Right renal pelvis (tissue), 4 donors: ENCODE measurements around the gene SNCG. TPM values are rescaled to one million over a fixed set of nuclear protein-coding genes. Genes with fewer than 3 reads are reported as not detected.
"Not testable (repeated sequence)": the region's sequence is repeated elsewhere in the genome, so short reads cannot be mapped to it uniquely, and the experiment has no call there.

Source experiments
- DNase-seq, 4 donors: peaks; one replicate each; pipeline ENCODE4 v3.0.0-alpha.2; 2013; ENCODE audit warnings: low read depth in 4 of 4, low spot score in 3 of 4, missing footprints in 1 of 4
- polyA plus RNA-seq, 4 donors: library from polyadenylated mRNA; unstranded; fragments of 120-200 nt; gene quantifications; one replicate each; pipeline ENCODE4 v1.2.1, GENCODE V29; 2013; ENCODE audit not compliant: insufficient read length in 4 of 4

Gene SNCG
- polyA plus RNA-seq, result 10 to 100 TPM; 11.4 to 33.6 (median 21.6) TPM

- no peak for DNase-seq
Observed at GRCh38 chr10:86958116-86958900, at the start of gene SNCG. Gene SNCG, plus strand, starts transcription at chr10:86958599. Its CDS starts 99 bp downstream, at chr10:86958698.

DNA sequence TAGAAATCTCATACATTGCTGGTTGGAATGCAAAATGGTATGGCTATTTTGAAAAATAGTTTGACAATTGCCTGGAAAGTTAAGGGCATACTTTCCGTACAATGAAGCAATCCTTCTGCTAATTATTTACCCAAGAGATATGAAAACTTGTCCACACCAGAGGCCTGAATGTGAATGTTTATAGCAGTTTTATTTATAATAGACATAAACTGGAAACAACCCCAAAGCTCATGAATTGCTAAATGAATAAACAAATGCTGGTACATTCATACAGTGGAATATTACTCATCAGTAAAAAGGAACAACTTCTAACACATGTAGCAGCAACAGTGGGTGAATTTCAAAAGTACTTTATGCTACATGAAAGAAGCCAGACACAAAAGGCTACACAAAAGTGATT, 43.7 kb upstream of the SNCG start:
- DNase-seq, result no peak

DNA sequence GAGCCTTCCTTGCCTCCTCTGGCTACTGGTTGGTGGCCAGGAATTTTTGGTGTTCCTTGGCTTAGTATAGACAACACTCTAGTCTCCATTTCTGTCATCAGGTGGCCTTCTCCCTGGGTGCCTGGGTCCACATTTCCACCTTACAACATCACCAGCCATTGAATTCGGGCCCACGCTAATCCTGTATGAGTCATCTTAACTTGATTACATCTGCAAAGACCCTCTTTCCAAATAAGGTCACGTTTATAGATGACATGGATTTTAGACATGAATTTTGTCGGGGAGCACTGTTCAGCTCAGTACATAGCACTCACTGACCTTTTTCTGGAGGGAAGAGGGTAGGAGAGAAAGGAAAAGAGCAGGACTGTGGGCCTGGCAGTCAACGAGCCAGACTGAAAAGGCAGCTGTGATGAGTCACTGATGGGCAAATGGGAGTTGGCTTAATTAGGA, 40.4 kb upstream of the SNCG start:
- DNase-seq, result no peak

DNA sequence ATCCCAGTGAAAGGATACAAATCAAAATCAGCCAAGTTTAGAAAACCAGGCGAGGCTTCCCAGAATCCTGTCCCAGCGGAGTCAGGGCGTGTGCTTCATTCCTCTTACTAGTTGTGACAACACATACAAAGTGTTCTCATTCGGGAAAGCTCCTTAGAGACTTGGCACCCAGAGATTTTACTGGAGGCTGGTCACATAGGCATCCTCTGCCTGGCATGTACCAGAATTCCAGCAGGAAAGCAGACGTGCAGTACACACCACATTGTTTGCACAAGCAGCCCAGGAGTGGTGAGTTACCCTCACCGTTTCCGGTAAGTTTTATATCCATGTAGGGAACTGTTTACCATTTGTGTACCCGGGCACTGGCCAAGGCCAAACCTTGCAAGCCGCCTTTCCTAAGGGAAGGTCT, 35.8 kb upstream of the SNCG start:
- no peak for DNase-seq

DNA sequence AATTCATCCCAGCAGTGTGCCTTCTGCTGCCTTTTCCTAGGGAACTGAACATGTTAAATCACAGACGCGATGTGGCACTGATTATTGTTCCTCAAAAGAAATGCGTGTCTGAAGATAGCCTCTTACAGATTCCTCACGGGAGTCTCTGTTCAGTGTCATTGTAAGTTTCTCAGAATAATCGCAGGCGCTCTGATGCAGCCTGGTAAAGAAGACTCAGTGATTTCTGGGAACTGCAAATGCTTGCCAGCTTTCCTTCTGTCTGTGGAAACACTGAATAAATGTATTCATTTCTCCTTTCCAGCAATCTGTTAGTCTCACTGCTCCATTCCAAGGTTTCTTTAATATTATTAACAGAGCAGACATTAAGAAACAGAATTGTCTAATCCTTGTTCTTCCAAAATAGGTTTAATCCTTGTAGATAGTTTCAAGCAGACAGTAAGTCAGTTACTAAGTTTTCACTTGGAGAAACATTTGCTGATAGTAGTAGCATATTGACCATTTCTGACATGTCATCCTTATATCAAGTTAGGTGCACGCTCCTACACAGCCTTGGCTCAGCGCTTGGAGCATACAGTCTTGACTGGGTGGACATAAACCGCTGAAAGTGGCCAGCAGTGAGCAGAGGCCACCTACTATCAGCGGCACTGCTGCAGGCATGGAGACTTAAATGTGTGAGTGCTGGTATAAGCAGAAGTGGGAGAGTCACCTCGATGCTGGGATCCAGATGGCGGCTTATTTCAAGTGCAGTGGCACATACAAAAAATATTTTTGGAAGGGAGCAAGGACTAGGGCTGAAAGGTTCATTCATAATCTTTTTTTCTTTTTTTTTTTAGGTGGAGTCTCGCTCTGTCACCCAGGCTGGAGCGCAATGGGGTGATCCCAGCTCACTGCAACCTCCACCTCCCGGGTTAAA, 28.7 kb upstream of the SNCG start:
- no peak for DNase-seq

DNA sequence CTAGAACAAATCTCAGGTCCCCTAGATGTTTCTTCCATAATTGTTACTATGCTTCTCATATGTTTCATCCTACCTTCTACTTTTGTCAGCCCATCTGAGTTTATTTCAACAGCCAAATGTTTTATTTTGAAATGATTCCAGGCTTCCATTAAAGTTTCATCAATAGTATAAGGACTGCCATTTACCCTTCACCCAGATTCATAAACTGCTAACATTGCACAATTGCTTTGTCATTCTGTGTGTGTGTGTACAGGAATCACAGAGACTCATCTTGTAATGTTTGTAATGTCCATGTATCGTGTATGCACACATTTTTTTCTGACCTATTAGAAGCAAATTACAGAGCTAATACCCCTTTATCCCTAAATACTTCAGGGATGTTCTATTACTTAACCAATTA, 26.5 kb upstream of the SNCG start:
- DNase-seq, result no peak

DNA sequence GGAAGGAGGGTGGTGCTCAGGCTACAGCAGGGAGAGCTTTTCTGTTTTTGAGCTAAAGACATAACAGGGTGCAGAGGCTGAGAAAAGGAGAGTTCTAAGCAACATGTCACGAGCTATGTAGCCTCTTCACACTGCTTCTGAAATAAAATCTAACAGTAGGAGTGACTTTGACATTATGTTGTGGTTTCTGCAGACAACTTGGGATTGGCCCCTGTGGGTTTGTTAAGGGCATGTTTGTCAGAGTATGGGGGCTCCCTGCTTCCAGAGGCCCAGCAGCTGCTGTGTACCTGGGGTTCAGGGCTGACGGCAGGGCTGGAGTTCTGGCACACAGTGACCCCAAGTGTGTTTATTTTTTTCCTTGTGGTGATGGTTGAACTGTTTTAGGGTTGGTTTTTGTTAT, 25.7 kb upstream of the SNCG start:
- no peak for DNase-seq

DNA sequence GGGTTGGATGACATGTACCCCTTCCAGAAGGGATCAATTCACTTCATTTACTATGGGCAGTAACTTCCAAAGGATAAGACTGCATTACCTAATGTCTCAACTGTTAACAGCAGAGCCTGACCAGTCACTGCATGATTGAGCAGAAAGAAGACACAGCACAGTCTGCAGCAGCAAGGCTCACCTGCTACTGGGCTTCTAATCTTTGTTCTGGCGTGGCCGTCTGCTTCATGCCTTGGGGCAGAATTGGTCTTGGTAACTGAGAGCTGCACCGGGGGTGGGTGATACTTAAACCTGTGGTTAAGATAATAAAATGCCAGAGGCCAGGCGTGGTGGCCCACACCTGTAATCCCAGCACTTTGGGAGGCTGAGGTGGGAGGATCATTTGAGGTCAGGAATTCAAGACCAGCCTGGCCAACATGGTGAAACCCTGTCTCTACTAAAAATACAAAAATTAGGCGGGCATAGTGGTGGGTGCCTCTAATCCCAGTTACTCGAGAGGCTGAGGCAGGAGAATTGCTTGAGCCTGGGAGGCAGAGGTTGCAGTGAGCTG, 24.2 kb upstream of the SNCG start:
- not testable (repeated sequence) for DNase-seq

DNA sequence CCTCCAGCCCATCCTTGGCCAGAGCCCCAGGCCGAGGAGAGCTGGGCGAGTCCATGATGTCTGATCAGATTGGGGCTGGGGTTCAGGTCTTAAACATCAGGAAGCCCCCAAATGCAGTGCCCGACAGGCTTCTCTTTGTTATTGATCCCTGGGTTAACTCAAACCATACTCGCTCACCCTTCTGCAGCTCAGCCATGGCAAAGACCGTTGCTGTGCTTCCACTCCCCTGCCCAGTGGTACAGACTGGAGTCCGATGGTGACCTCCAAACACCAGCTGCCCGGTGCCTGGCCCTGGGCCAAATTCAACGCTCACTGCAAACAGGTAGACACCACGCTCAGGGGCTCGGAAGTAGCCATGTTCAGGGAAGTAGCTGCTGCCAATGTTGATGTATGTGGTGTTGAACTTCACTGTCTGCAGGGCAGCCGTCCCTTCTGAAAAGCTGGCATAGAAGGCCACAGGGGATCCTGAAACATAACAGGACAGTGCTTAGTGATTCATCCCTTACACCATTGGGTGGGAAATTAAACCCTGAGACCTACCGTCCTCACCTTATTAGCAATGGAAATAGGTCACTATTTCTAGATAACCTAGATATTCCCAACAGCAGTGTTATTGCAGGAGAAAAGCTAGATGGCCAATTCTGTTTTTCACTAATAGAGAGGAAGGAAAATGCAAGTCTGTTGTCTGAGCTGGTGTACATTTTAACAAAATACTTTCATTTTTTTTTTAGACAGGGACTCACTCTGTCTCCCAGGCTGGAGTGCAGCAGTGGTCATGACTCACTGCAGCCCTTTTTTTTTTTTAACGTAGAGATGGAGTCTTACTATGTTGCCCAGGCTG, 21.5 kb upstream of the SNCG start:
- DNase-seq, result no peak

GRCh38 chr10:86937502-86938154, 20.8 kb upstream of the SNCG start:
- DNase-seq, result no peak

DNA sequence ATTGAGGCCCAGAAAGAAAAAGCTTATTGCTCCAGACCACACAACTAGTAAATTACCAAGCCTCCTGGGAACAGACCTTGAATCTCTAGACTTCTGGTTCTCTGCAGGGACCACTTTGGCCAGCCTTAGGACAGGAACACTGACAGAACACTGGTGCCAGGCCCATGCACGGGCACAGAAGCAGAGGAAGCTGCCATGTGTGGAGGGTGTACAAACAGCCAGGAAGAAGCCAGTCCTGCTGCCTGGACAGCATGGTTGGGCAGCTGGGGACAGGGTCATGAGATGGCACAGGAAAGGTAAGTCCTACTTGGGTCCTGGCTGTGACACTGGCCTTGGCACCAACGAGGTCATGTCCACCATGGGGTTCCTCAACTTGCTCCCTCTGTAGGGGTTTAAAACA, 20.1 kb upstream of the SNCG start:
- no peak for DNase-seq

DNA sequence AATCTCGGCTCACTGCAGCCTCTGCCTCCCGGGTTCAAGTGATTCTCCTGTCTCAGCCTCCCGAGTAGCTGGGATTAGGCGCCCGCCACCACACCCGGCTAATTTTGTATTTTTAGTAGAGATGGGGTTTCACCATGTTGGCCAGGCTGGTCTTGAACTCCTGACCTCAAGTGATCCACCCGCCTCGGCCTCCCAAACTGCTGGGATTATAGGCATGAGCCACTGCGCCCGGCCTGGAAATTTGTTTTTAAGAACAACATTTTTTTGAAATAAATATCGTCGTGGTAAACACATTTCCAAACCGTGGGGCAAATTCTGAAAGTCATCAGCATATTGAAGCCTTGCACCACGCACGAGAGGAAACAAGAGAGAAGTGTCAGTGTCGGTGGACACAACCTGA, 18.3 kb upstream of the SNCG start:
- DNase-seq, result not testable (repeated sequence)

DNA sequence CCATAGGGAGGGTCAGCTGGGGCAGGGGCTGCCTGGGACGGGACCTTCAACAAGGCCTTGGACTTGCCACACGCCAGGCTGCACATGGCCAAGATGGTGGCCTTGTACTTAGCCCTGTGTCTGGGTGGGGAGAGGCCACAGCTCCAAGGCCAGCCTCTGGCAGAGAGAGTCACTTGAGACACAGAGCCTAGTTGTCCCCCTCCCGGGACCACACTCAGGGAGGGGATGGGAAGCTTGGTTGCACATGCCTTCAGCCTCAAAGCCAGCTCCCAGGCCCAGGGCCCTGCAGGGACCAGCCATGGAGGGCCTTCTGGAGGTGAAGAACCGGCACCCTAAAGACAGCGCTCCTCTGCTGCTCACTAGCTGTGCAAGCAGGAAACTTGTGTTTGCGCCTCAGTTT, 17.7 kb upstream of the SNCG start:
- DNase-seq, result no peak

DNA sequence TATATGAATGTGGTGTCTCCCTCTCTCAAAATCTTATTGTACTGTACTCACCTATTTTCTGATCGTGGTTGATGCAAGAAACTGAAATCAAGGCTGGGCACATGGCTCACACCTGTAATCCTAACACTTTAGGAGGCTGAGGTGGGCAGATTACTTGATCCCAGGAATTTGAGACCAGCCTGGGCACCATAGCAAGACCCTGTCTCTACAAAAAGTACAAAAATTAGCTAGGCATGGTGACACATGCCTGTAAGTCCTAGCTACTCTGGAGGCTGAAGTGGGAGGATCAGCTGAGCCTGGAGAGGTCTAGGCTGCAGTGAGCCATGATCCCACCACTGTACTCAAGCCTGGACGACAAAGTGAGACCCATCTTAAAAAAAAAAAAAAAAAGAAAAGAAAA, 17.0 kb upstream of the SNCG start:
- no peak for DNase-seq

DNA sequence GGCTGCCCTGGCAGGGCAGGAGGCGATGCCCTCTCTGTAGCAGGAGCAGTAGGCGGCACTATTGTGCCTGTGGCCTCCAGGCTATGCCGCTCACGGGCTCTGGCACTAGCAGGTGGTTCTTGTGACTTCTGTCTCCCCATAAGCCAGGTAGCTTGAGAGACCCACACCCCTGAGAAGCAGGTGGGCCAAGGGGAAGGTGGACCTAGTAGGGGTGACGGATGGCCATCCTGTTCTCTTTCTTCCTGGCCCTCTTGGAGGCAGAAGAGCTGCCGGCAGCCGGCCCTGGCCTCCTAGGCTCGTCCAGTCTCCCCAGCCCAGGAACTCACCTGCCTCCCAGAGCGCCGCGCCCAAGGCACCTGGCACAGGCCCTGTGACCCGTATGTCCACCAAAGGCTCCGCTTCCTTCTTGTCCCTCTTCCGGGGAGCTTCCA, 16.4 kb upstream of the SNCG start:
- DNase-seq, result no peak

DNA sequence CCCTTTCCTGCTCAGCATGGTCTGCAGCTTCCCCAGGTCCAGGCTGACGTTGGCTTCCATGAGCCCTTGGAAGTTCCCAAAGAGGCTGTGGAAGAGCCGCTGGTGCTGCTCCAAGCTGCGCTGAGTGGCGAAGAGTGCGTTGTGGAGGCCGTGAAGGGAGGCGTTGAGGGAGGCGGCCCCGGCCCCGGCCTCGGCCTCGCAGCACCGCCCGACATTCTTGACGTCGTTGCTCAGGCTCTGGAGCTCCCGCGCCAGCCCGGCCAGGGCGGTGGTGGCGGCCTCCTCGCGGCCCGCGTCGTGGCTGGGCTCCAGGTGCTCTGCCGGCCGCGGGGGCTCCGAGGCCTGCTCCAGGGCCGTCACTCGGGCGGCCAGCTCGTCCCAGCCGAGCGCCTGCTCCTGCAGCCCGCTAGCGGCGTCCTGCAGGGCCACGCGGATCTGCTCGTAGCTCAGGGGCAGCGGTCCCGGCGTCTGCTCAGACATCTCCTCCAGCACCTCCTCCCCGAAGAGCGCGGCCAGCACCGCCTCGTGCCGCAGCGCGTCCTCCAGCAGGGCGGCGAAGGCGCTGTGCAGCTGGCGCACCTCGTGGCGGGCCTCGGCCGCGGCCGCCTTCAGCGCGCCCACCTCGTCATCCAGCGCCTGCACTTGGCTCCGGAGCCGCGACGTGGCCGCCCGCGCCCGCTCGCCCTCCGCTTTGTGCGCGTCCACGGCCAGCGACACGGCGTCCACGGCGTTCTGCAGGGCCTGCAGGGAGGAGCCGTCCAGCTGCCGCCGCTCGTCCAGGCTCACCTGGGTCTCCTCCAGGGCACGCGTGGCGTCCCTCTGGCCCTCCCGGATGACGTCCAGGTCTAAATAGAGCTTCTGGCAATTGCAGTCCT, 15.7 kb upstream of the SNCG start:
- DNase-seq, result no peak

DNA sequence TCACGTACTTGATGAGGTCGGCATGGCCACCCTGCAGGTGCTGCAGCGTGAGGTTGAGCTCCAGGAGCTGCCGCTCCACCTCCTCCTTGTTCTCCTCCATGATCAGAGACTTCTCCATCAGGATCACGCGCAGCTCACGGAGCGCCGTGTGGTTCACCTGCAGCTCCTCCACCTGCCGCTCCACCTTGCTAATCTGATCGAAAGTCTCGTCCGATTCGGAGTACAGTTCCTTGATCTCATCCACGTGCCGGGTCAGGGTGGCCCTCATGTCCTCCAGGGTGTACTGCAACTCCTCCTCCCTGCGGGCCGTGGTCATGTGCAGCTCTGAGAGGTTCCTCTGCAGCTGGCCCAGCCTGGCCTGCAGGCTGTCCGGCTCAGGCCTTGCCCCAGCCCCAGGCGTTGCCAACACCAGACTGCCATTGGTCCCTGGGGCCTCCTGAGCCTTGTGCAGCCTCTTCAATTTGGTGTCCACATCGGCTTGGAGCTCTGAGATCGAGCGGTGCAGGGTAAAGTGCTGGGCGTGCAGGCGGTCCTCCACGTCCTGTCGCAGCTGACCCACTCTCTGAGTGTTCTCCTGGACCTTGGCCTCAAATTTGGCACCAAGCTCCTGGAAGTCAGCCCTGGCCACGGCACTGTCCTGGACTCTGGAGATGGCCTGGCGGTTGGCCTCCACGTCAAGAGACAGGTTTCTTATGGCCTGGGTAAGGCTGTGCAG, 14.9 kb upstream of the SNCG start:
- DNase-seq, result no peak

- DNase-seq, result no peak
Observed at GRCh38 chr10:86944031-86944419, 14.4 kb upstream of the SNCG start.
